Mononuclear cell (primary cell): ENCODE data around the gene MAGEB17. TPM values are rescaled to one million over a fixed set of nuclear protein-coding genes. Genes with fewer than 3 reads are reported as not detected.
"Not testable (repeated sequence)": the region's sequence is repeated elsewhere in the genome, so short reads cannot be mapped to it uniquely, and the experiment has no call there.

Source experiments
- H3K27me3 ChIP-seq: 2 replicates; pipeline ENCODE4 v1.6.0; 2011; ENCODE audit warnings: low read length, control low read depth; ENCODE audit not compliant: insufficient read depth
- H3K4me1 ChIP-seq: 2 replicates; pipeline ENCODE4 v1.5.1; 2011; ENCODE audit warnings: mild to moderate bottlenecking, low read length, control low read depth; ENCODE audit not compliant: insufficient read depth
- H3K4me3 ChIP-seq: 2 replicates; pipeline ENCODE4 v1.5.1; 2011; ENCODE audit warnings: mild to moderate bottlenecking, low read length, moderate library complexity
- H3K9me3 ChIP-seq: 2 replicates; pipeline ENCODE4 v1.5.1; 2011; ENCODE audit warnings: low read depth, mild to moderate bottlenecking, control low read depth, low read length
- total RNA-seq: library from RNA; depleted of rRNA; stranded (reverse); fragments of >200 nt; gene quantifications from one replicate; pipeline ENCODE4 v1.2.3, GENCODE V29; 2012

Gene MAGEB17
- total RNA-seq, 1 donor, result not detected

DNA sequence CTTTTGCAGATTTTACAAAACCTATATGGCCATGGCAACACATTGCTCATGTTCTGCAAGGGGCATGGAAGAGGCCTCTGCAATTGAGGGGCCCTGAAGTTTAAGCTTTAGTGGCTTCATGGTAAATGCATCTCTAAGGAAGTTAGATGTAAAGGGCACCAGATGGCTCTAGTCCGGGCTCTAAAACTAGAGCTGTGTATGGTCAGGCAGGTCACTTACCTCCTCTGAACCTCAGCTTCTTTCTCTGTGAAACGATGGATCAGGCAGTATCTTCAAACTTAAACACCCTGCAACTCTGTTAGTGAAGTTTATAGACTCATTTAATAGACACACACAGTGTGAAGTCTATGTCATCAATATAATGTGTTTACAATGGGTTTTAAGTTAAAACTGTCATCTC lies 10.0 kb downstream of the MAGEB17 start:
- no peak overlapping the region for H3K4me3 ChIP-seq
- H3K4me1 ChIP-seq, result peaks cover 6% of the 10 kb centered on the region
- no peaks in the 10 kb centered on the region for H3K9me3 ChIP-seq
- H3K27me3 ChIP-seq, result no peaks in the 10 kb centered on the region

DNA sequence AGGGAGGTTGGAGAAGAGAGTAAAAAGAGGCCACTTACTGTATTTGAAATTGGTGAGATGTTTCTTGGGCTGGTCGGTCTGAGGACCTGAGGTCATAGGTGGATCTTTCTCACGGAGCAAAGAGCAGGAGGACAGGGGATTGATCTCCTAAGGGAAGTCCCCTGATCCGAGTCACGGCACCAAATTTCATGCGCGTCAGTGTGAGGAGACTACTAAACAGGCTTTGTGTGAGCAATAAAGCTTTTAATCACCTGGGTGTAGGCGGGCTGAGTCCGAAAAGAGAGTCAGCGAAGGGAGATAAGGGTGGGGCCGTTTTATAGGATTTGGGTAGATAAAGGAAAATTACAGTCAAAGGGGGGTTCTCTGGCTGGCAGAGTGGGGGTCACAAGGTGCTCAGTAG lies 16.6 kb downstream of the MAGEB17 start:
- H3K4me3 ChIP-seq, H3K9me3 ChIP-seq, H3K27me3 ChIP-seq, H3K4me1 ChIP-seq: not testable (repeated sequence)

DNA sequence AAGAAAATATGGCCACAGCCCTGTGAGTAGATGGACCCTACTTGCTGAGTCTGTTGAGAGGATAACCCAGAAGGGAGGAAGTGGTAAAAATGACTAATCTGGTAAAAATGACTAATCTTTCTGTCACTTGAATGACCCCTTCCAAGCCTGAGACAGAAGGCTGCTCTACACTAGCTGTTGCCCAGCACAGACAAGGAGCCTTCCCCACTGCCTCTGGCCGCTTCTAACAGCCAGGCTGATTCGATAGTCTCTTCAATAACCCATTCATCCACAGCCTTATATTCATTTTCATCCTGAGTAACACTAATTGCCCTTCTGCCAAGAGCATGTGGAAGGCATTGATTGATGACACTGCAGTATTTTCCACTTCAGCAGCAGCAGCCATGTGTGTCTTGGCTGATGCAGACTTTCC lies 18.4 kb downstream of the MAGEB17 start:
- no peaks in the 10 kb centered on the region for H3K9me3 ChIP-seq
- H3K4me3 ChIP-seq, result no peak overlapping the region
- H3K27me3 ChIP-seq, result no peaks in the 10 kb centered on the region
- peaks cover 6% of the 10 kb centered on the region for H3K4me1 ChIP-seq

DNA sequence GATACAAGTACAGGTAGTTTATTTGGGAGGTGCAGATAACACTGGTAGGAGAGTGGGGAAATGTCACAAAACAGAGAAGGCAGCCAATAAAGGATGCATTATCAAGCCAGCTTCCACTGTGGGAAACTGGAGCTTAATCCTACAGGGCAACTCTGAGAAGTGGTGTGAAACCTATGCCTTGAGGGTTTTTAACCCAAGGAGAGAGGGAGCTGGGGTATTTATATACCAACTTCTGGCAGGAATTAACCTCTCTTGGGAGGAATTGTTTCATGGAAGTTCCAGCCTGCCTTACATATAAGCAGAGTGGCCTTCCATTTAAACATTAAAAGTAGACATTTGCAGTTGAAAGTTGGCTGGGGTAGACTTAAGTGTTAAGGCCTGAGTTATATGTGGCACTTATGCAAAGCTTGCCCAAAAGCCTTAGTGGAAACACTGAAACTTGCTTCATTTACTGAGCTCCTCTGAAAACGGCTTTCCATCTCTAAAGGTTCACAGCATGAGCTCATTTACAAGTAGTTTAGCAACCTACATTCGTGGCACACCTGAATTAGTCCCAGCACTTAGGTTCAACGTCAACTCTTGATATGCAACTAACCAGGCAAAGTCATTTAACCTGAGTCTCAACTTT lies 19.2 kb downstream of the MAGEB17 start:
- H3K4me1 ChIP-seq, result peaks cover 6% of the 10 kb centered on the region
- no peak overlapping the region for H3K4me3 ChIP-seq
- no peaks in the 10 kb centered on the region for H3K27me3 ChIP-seq
- no peaks in the 10 kb centered on the region for H3K9me3 ChIP-seq

DNA sequence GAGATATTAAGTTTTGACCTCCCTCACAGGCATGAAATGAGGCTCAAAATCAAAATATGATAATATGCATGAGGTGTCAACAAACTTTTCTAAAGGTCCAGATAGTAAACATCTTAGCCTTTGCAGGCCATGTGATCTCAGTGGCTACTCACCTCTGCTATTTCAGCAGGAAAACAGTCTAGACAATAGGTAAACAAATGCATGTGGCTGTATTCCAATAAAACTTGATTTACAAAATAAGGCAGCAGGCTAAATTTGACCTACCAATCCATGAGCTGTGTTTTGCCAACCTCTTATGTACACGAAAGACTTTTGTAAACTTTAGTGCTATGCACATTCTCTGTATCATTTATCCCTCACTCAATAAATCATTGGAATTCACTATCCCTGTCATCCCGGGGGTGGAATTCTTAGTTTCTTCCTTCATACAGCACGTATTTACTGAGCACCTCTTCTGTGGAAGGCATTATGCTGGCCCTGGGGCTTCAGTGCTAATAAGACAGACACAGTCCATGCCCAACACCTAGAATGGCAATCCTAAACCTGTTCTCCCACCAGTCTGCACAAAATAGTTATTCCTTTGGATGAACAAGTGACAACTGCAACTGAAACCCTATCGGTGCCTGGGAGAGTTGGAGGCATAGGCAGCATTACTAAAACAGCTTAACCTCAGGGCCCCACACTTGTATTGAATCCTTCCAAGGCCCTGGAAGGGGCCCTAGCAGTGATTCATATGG lies 19.9 kb downstream of the MAGEB17 start:
- Histone ChIP-seq H3K4me1 (peaks cover 6% of the 10 kb centered on the region), H3K27me3 (no peaks in the 10 kb centered on the region), H3K9me3 (no peaks in the 10 kb centered on the region), H3K4me3 (no peak overlapping the region)

DNA sequence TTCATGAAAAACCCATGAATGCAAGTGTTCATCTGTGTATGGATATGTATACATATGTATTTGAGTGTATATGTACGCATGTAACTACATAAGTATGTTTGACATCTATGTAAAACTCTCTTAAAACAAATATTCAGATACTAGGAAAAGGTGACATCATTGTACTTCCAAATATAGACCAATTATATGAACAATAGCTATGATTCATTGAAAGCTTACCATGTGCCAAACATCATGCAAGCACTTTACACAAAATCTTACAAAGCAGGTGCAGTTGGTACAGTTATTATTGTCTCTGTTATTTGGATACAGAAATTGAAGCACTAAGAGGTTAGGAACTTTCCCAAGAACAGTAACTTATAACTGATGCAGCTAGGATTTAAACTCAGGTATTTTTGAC lies 21.4 kb downstream of the MAGEB17 start:
- H3K4me3 ChIP-seq, result no peak overlapping the region

DNA sequence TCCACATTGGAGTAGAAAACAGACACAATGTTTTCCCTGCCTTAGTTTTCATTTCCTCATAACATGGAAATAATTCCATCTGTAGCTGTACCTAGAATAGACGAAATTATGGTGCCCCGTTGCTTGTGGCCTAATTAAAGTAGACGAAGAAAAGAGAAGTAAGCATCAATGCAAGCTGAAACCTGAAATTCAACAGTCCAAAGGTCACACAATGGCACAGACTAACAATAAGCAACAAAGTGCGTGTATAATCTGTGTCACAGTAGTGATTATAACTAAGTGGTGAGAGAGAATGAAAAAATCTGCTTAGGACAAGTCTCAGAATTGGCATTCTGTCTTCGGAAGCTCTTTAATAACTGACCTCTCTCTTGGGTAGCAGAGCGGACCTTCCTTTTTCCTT lies 24.3 kb downstream of the MAGEB17 start:
- no peak overlapping the region for H3K4me3 ChIP-seq
- no peaks in the 10 kb centered on the region for H3K9me3 ChIP-seq
- H3K4me1 ChIP-seq, result no peaks in the 10 kb centered on the region
- no peaks in the 10 kb centered on the region for H3K27me3 ChIP-seq

More for the DNA sequence above, 21.4 kb downstream of the MAGEB17 start:
- Histone ChIP-seq H3K4me1 (peaks cover 6% of the 10 kb centered on the region), H3K27me3 (no peaks in the 10 kb centered on the region), H3K9me3 (no peaks in the 10 kb centered on the region)

DNA sequence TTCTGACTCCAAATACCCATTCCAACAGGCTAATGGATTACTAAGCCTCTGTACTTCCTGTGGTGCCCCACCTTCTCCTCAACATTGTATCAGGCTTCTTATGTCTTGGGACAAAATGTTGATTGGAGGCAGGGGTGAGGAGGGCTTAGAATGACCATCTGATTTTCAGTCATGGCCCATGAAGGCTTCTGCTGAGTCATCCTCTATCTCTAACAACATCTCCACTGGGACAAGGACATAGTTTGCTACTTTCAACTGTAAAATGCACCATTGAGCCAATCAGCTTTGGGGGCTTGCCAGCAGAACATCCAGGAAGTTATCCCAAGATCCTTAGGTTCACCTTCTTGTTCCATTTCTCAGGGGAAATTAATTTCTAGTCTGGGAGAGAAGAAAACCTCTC lies 29.5 kb downstream of the MAGEB17 start:
- Histone ChIP-seq H3K9me3 (no peaks in the 10 kb centered on the region), H3K27me3 (no peaks in the 10 kb centered on the region), H3K4me1 (no peaks in the 10 kb centered on the region), H3K4me3 (no peak overlapping the region)

DNA sequence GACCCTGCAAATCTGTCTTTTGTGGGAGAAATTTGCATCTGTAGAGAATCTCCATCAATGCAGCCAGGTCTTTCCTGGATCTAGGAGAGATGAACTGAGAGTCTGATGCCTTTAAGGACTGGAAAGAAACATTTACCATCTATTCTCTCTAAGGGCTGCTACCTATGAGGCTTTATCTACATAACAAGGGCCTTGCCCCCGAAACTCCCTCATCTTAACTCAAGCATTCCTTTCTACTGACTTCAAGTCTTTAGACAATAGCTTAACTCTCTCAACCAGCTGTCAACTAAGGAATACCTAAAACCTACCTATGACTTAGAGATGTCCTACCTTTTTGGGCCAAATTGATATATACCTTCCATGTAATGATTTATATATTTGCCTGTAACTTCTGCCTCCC lies 32.1 kb downstream of the MAGEB17 start:
- Histone ChIP-seq H3K4me1 (no peaks in the 10 kb centered on the region), H3K9me3 (no peaks in the 10 kb centered on the region), H3K4me3 (no peak overlapping the region), H3K27me3 (no peaks in the 10 kb centered on the region)

DNA sequence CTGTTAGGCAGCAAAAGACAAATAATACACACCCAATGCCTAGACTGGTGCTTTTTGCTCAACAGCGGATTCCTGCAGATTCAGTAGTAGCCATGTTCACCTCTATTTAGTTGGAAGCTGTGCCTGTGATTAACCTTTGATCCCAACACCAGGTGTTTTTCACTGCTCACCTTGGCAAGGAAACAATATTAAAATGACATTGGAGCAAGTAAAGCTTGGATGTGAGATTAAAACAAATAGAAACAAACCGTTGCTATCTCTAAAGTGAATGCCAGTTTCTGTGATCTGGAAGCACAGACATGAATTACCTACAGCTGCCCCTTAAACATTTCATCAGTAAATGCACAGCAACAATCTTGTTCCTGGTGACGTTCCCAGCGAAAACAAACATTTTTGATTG lies 35.7 kb downstream of the MAGEB17 start:
- H3K4me3 ChIP-seq, result no peak overlapping the region
- no peaks in the 10 kb centered on the region for H3K9me3 ChIP-seq
- H3K4me1 ChIP-seq, result no peaks in the 10 kb centered on the region
- no peaks in the 10 kb centered on the region for H3K27me3 ChIP-seq

DNA sequence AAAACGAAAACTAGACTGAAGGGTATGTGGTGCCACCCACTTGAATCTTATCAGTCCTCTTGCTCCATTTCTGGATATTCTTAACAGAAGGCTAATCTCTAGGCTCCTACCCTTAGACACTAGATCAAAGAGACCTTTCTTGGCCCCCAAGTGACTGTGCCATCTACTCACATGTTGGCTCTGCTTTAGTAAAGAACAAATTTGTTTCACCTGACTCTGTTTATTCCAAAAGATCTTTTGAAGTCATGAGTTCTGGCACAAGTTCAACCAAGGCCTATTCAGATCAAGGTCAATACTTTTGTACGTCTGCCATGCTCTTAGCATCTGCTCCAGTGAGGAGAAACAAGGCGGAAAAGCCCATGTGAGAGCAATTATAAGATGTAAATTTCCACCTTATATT lies 37.3 kb downstream of the MAGEB17 start:
- no peaks in the 10 kb centered on the region for H3K27me3 ChIP-seq
- H3K9me3 ChIP-seq, result no peaks in the 10 kb centered on the region
- H3K4me3 ChIP-seq, result no peak overlapping the region
- H3K4me1 ChIP-seq, result no peaks in the 10 kb centered on the region

DNA sequence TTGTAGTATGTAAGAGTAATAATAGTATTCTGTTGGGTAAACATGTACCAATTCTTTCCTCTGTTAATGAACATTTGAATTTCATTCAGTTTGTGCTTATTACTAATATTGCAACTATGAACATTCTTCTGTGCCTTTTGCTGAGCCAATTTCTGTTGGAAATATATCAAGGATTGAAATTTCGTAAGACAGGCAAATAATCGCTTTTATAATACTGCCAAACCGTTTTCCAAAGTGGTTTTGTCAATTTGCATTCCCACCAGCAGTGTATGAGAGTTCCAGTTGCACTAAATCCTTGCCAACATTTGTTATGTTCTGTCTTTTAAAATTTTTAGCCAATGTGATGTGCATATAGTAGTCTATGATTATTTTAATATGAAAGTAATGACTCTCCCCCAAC lies 38.6 kb downstream of the MAGEB17 start:
- H3K4me1 ChIP-seq, result no peaks in the 10 kb centered on the region
- H3K4me3 ChIP-seq, result no peak overlapping the region
- no peaks in the 10 kb centered on the region for H3K9me3 ChIP-seq
- no peaks in the 10 kb centered on the region for H3K27me3 ChIP-seq

DNA sequence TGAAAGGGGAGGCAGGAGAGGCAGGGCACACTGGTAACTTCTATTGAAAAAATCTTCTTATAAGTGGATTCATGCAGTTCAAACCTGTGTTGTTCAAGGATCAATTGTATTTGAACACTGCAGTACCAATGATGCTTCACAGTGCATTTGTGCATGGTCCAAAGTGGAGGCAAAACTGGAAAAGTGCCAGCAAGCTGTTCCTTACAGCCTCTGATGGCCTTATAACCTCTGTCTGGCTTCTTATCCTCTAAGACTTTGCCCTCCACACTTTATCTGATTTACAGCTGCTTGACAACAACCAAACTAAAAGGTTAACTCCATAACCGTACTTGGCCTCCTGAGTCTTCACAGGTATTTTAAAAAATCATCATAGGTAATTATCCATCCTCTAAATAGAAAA lies 40.4 kb downstream of the MAGEB17 start:
- no peaks in the 10 kb centered on the region for H3K4me1 ChIP-seq
- no peak overlapping the region for H3K4me3 ChIP-seq
- H3K9me3 ChIP-seq, result no peaks in the 10 kb centered on the region
- H3K27me3 ChIP-seq, result no peaks in the 10 kb centered on the region

DNA sequence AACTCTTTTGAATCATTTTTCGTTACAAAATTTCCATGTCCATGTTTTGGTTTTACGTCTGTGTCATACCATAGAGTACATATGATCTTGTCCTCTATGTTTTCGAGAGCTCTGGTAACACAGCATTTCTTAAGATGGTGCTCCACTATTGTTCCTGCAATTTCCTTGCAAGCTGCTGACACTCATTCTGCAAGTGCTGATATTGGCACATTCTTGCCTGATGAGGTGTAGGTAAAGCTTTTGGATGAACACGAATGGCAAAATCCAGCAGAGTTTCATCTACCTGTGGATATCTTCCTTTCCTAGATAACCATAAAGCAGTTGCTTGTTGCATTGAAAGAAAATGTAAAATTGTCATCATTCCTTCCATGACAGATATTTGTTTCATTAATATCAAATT lies 41.3 kb downstream of the MAGEB17 start:
- Histone ChIP-seq H3K4me3 (no peak overlapping the region), H3K27me3 (no peaks in the 10 kb centered on the region), H3K4me1 (no peaks in the 10 kb centered on the region), H3K9me3 (no peaks in the 10 kb centered on the region)

DNA sequence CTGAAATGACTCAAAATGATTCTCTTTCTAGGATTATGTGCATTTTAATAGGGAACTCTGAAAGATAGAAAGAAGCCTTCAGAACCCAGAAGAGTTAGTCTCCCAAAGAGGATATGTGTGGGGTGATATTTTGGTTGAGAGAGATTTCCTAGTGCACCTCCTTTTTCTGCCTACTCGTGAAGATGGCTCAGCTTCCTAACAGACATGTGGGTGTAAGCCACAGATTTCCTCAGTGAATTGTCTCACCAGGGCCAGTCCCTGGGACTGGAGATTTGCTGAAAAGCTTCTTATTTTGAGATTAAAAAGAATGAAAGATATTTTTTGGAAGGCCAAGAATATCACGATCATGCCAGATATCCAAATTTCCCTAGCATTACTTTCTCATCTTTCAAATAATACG lies 42.8 kb downstream of the MAGEB17 start:
- no peaks in the 10 kb centered on the region for H3K27me3 ChIP-seq
- H3K9me3 ChIP-seq, result no peaks in the 10 kb centered on the region

DNA sequence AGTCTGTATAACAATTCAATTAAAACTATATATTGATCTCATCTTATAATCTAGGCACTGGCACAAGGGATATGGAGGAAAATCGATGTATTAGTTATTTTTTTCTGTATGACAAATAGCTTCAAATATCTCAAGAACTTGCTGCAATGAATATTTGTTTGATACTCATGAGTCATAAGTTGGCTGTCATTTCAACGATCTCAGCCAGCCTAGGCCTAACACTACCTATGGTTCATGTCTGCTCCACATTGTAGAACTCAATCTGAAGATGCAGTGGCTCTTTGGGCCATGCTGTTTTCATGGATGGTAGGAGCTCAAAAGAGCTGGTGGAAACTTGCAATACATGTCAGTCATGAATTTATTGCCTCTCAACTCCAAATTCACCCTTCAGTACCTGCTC lies 44.7 kb downstream of the MAGEB17 start:
- Histone ChIP-seq H3K9me3 (no peaks in the 10 kb centered on the region), H3K27me3 (no peaks in the 10 kb centered on the region), H3K4me3 (no peak overlapping the region), H3K4me1 (no peaks in the 10 kb centered on the region)

More for the DNA sequence above, 42.8 kb downstream of the MAGEB17 start:
- Histone ChIP-seq H3K4me1 (no peaks in the 10 kb centered on the region), H3K4me3 (no peak overlapping the region)
